Stimulated activated CD8-positive, alpha-beta memory T cell treated with anti-CD3 and anti-CD28 coated beads, Interleukin-7, amount 100 ng/mL, for 24 hours (primary cell): ENCODE measurements around the gene IGF2R.
"Not testable (repeated sequence)": the region's sequence is repeated elsewhere in the genome, so short reads cannot be mapped to it uniquely, and the experiment has no call there.

Experiments used
- DNase-seq: peaks from one replicate; pipeline ENCODE4 v3.0.0-alpha.2; 2020; ENCODE audit warnings: low read depth

IGF2R gene

GRCh38 chr6:160124605-160125004 lies 155.7 kb downstream of the IGF2R start:
- no peak for DNase-seq

- not testable (repeated sequence) for DNase-seq
Measured at GRCh38 chr6:160125105-160125504, 156.2 kb downstream of the IGF2R start.

GRCh38 chr6:160127270-160128124 lies 158.6 kb downstream of the IGF2R start:
- no peak for DNase-seq

- DNase-seq, result no peak
Measured at GRCh38 chr6:160128125-160128683, 159.3 kb downstream of the IGF2R start.

GRCh38 chr6:160128879-160129516 lies 160.1 kb downstream of the IGF2R start:
- no peak for DNase-seq

GRCh38 chr6:160129881-160130615 lies 161.2 kb downstream of the IGF2R start:
- DNase-seq, result no peak

GRCh38 chr6:160130729-160131484 lies 162.0 kb downstream of the IGF2R start:
- DNase-seq, result no peak

GRCh38 chr6:160131636-160132296 lies 162.9 kb downstream of the IGF2R start:
- DNase-seq, result no peak

- no peak for DNase-seq
Measured at GRCh38 chr6:160132297-160132637, 163.4 kb downstream of the IGF2R start.

- no peak for DNase-seq
Measured at GRCh38 chr6:160132776-160133338, 164.0 kb downstream of the IGF2R start.

GRCh38 chr6:160133441-160134336 lies 164.8 kb downstream of the IGF2R start:
- DNase-seq, result no peak

GRCh38 chr6:160134337-160134751 lies 165.5 kb downstream of the IGF2R start:
- DNase-seq, result not testable (repeated sequence)

- no peak for DNase-seq
Measured at GRCh38 chr6:160134779-160135547, 166.1 kb downstream of the IGF2R start.

- DNase-seq, result no peak
Measured at GRCh38 chr6:160135907-160136655, 167.2 kb downstream of the IGF2R start.

- DNase-seq, result no peak
Measured at GRCh38 chr6:160137130-160137988, 168.5 kb downstream of the IGF2R start.

- peak; percentile 38 for DNase-seq
Measured at GRCh38 chr6:160137989-160138835, 169.3 kb downstream of the IGF2R start.
